Thyroid gland (tissue), 4 donors: ENCODE measurements around the gene KCNK4. TPM values are rescaled to one million over a fixed set of nuclear protein-coding genes. Genes with fewer than 3 reads are reported as not detected.

Experiments
- DNase-seq, 2 donors: peaks; one replicate each; pipeline ENCODE4 v3.0.0-alpha.2; 2019
- H3K27ac ChIP-seq, 3 donors: fragments of 200-600 bp; sonication (generic); 1 replicate in 2 of 3; 2 replicates in 1 of 3; pipeline ENCODE4 v1.5.1; 2016 to 2019; ENCODE audit warnings: mild to moderate bottlenecking in 1 of 3, moderate library complexity in 1 of 3
- H3K27me3 ChIP-seq: fragments of 200-600 bp; sonication (generic); one replicate; pipeline ENCODE4 v1.5.1; 2019
- H3K36me3 ChIP-seq, 2 donors: fragments of 200-600 bp; sonication (generic); one replicate each; pipeline ENCODE4 v1.5.1; 2016 to 2019
- H3K4me1 ChIP-seq, 2 donors: fragments of 200-600 bp; sonication (generic); one replicate each; pipeline ENCODE4 v1.5.1; 2017 to 2019
- H3K4me3 ChIP-seq, 3 donors: fragments of 200-600 bp; sonication (generic); replicated peaks in 1 of 3; 1 replicate in 2 of 3; 2 replicates in 1 of 3; pipeline ENCODE4 v1.5.1; 2016; ENCODE audit warnings: mild to moderate bottlenecking in 1 of 3
- H3K9me3 ChIP-seq: fragments of 200-600 bp; sonication (generic); one replicate; pipeline ENCODE4 v1.5.1; 2017
- POLR2A ChIP-seq, 2 donors: fragments of 450-650 bp; IDR thresholded peaks; one replicate each; pipeline ENCODE4 v1.6.1; 2017; ENCODE audit warnings: antibody characterized with exemption in 2 of 2, mild to moderate bottlenecking in 2 of 2, moderate library complexity in 1 of 2
- WGBS, 2 donors: methylation state at CpG; one replicate each; pipeline ENCODE4 v1.1.5; 2017; 5-methylcytosine and 5-hydroxymethylcytosine counted together
- intact Hi-C: fragments of 100-400 bp; cut with DNase I; formaldehyde crosslinking; loops from one replicate; pipeline ENCODE4 v1.15.1; 2023
- total RNA-seq, 4 donors: library from RNA; depleted of rRNA; stranded (reverse); fragments of >200 nt; gene quantifications; one replicate each; pipeline ENCODE4 v1.2.3, GENCODE V29; 2016
- TF ChIP-seq, protein P1 (sequence below), 6 experiments: fragments of 200-600 bp in 3 of 6; fragments of 450-650 bp in 3 of 6; sonication (generic) in 3 of 6; IDR thresholded peaks; one replicate each; pipeline ENCODE4 v1.5.1; 2016 to 2019; ENCODE audit warnings: antibody characterized with exemption in 6 of 6, mild to moderate bottlenecking in 2 of 6, inconsistent platforms in 1 of 6, moderate library complexity in 1 of 6

Gene KCNK4
- total RNA-seq, 4 donors from 2014 or later: not detected

DNA sequence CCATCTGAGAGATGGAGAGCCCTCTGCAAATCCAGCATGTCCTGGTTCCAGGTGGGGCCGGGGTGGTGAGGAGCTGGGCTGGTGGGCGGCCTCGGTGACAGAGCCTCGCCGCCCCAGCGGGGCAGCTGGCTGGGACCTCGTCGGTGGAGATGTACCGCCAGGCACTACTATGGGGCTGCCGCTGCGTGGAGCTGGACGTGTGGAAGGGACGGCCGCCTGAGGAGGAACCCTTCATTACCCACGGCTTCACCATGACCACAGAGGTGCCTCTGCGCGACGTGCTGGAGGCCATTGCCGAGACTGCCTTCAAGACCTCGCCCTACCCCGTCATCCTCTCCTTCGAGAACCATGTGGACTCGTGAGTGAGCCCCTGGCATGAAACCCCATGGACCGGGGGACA lies 32.7 kb upstream of the KCNK4 start:
- intact Hi-C loops: no loop called here
- no peaks in the 10 kb centered on the region for H3K9me3 ChIP-seq
- H3K4me1 ChIP-seq: peaks cover 0 to under 1% of the 10 kb centered on the region in 2 donors
- no peak overlapping the region for H3K27ac ChIP-seq
- no peaks in the 10 kb centered on the region for H3K27me3 ChIP-seq
- DNase-seq: no peak
- 89 to 90% methylated on average over 15 to 24 of the region's 24 CpGs for WGBS, 2 donors
- H3K4me3 ChIP-seq: no peak overlapping the region
- H3K36me3 ChIP-seq: peaks cover 24 to 32% of the 10 kb centered on the region in 2 donors
- TF ChIP-seq POLR2A (IDR thresholded peaks at IDR 0.05): no peak
- TF ChIP-seq, protein P1, sequence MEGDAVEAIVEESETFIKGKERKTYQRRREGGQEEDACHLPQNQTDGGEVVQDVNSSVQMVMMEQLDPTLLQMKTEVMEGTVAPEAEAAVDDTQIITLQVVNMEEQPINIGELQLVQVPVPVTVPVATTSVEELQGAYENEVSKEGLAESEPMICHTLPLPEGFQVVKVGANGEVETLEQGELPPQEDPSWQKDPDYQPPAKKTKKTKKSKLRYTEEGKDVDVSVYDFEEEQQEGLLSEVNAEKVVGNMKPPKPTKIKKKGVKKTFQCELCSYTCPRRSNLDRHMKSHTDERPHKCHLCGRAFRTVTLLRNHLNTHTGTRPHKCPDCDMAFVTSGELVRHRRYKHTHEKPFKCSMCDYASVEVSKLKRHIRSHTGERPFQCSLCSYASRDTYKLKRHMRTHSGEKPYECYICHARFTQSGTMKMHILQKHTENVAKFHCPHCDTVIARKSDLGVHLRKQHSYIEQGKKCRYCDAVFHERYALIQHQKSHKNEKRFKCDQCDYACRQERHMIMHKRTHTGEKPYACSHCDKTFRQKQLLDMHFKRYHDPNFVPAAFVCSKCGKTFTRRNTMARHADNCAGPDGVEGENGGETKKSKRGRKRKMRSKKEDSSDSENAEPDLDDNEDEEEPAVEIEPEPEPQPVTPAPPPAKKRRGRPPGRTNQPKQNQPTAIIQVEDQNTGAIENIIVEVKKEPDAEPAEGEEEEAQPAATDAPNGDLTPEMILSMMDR (IDR thresholded peaks at IDR 0.05): no peak

DNA sequence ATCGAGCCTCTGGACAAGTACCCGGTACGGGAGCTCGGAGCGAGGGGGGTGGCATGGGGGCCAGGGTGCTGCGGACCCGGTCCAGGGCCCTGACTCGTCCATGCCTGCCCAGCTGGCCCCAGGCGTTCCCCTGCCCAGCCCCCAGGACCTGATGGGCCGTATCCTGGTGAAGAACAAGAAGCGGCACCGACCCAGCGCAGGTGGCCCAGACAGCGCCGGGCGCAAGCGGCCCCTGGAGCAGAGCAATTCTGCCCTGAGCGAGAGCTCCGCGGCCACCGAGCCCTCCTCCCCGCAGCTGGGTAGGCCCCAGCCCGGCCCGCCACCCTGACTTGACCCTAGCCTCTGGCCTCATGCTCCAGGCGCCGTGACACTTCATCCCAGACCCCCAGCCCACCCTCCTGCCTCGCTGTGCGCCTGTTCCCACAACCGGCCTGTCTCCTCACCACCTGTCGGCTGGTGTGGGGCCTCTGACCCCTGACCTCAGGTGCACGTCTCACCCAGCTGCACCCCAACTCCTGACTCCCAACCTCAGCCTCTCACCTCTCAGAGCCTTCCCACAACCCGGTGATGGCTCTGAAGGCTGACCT lies 32.1 kb upstream of the KCNK4 start:
- Histone ChIP-seq H3K36me3 (peaks cover 27 to 36% of the 10 kb centered on the region in 2 donors), H3K27ac (no peak overlapping the region), H3K4me3 (no peak overlapping the region), H3K27me3 (no peaks in the 10 kb centered on the region), H3K9me3 (no peaks in the 10 kb centered on the region), H3K4me1 (no peaks in the 10 kb centered on the region)
- intact Hi-C loops: no loop called here
- WGBS, 2 donors: 92 to 93% methylated on average over 23 of the region's 32 CpGs
- TF ChIP-seq, protein P1 (IDR thresholded peaks at IDR 0.05): no peak
- no peak for TF ChIP-seq POLR2A (IDR thresholded peaks at IDR 0.05)
- no peak for DNase-seq

DNA sequence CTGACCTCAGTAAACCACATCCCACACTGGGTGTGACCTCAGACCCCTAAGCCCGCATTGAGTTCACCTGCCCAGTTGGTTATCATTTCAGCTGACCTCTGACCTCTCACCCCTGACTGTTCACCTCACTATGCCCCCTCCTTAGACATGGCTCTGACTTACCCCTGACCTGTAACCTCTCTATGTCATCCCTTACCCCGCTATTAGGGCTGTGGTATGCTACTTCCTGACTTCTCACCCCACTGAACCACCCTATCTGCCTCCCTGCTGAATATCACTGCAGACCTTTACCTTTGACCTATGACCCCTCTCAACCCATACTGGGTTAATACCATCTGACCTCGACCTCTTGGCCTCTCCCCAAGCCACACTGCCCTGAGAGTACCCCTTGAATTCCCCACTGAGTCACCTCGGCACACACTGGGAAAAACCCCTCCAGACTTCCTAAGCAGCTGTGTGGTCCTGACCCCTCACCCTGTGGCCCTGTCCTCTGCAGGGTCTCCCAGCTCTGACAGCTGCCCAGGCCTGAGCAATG lies 31.5 kb upstream of the KCNK4 start:
- no peak overlapping the region for H3K4me3 ChIP-seq
- H3K4me1 ChIP-seq: no peaks in the 10 kb centered on the region
- TF ChIP-seq POLR2A (IDR thresholded peaks at IDR 0.05): no peak
- TF ChIP-seq, protein P1 (IDR thresholded peaks at IDR 0.05): no peak
- intact Hi-C loops: no loop called here
- 94 to 95% methylated on average over 4 of the region's 4 CpGs for WGBS, 2 donors
- no peak for DNase-seq
- H3K27ac ChIP-seq: no peak overlapping the region
- peaks cover 27 to 36% of the 10 kb centered on the region in 2 donors for H3K36me3 ChIP-seq
- H3K27me3 ChIP-seq: no peaks in the 10 kb centered on the region
- no peaks in the 10 kb centered on the region for H3K9me3 ChIP-seq

DNA sequence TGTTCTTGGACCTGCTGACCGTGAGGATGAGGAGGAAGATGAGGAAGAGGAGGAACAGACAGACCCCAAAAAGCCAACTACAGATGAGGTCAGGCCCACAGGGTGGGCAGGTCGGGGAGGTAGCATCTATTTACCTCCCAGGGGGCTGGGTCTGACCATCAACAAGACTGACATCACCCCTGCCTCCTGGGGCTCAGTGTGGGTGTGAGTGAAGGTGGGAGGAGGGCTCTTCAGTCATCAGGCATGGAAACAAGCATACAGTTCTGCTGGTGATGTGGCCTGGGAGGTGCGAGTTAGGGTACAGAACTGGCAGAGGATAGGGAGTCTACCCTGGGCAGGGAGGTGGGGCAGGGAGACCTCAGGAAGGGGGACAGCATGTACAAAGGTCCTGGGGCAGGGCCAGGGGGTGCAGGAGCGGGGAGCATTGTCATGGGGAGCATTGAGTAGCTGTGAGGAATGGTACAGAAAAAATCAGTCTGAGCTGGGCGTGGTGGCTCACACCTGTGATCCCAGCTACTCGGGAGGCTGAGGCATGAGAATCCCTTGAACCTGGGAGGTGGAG lies 30.9 kb upstream of the KCNK4 start:
- 94 to 95% methylated on average over 6 of the region's 6 CpGs for WGBS, 2 donors
- DNase-seq: no peak
- H3K36me3 ChIP-seq: peaks cover 27 to 36% of the 10 kb centered on the region in 2 donors

More for the DNA sequence above, 30.9 kb upstream of the KCNK4 start:
- TF ChIP-seq, protein P1 (IDR thresholded peaks at IDR 0.05): no peak
- TF ChIP-seq POLR2A (IDR thresholded peaks at IDR 0.05): no peak
- no peaks in the 10 kb centered on the region for H3K27me3 ChIP-seq
- H3K4me1 ChIP-seq: no peaks in the 10 kb centered on the region
- no peak overlapping the region for H3K27ac ChIP-seq
- no peaks in the 10 kb centered on the region for H3K9me3 ChIP-seq
- intact Hi-C loops: no loop called here
- no peak overlapping the region for H3K4me3 ChIP-seq
